Measurements from ENCODE around the gene DAPK2. TPM values are rescaled to one million over a fixed set of nuclear protein-coding genes. Genes with fewer than 3 reads are reported as not detected.

DAPK2 gene
- total and polyA plus RNA-seq, 2 of the 13 experiments (the other 11 are each of a cell fraction or from before 2014, with no cell fraction given): 0.33 to 0.63 TPM

DNA sequence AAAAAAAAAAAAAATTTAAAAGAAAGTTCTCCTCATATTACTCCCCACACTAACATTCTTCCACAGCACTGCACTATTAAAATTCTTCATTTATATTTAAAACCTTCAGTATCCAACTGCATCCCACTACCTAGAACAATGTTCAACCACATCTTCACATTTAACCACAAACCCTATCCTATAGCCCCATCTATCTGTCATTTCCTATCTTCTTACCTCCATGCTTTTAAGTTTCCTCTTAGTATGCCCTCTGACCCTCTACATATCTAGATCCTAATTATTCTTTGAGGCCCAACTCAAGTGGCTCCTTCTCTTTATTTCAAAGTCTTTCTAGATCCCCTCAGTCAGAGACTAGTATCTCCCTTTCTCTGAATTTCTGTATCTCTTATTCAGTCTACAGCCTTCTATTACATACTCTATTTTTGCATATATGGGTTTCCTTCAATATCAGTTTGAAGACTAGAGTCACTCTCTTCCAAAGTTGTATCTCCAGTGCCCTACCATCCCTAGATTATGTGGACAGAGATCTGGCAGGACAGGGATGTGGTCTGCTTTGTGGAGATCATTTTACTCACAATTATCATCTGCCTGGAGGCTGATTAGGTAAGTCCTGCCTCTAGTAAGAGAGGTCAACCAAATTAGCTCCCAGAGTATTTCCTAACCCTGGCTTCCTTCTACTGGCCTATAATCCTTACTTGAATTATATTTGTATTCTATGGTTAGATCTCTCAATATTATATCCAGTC is 46.0 kb upstream of the DAPK2 start (continued):
- TF ChIP-seq HMGXB3 (CRISPR knock-in tag; IDR thresholded peaks at IDR 0.05; ENCODE audit: borderline replicate concordance) (no peak), SALL2 (CRISPR knock-in tag; IDR thresholded peaks at IDR 0.05) (no peak), ZNF691 (CRISPR knock-in tag; IDR thresholded peaks at IDR 0.05; ENCODE audit: borderline replicate concordance, low read depth) (no peak), POLR2AphosphoS5 (IDR thresholded peaks at IDR 0.05; ENCODE audit: low read depth, low read length) (no peak), TRIM24 (CRISPR knock-in tag; IDR thresholded peaks at IDR 0.05) (no peak), ETV5 (CRISPR knock-in tag; IDR thresholded peaks at IDR 0.05; ENCODE audit: borderline replicate concordance) (no peak), CERS6 (CRISPR knock-in tag; IDR thresholded peaks at IDR 0.05) (no peak), CREB3 (CRISPR knock-in tag; IDR thresholded peaks at IDR 0.05) (no peak), ZNF567 (CRISPR knock-in tag; IDR thresholded peaks at IDR 0.05; ENCODE audit: borderline replicate concordance) (no peak), ZNF337 (CRISPR knock-in tag; IDR thresholded peaks at IDR 0.05; ENCODE audit: borderline replicate concordance, low read depth) (peak; percentile 74; the same call in 1 of the 2 replicates), NFKBIZ (CRISPR knock-in tag; IDR thresholded peaks at IDR 0.05) (no peak), GATAD2A (CRISPR knock-in tag; IDR thresholded peaks at IDR 0.05) (0 out of 2 replicates have a peak, but pooled peaks have one; percentile 13)
- TF ChIP-seq, protein P1, sequence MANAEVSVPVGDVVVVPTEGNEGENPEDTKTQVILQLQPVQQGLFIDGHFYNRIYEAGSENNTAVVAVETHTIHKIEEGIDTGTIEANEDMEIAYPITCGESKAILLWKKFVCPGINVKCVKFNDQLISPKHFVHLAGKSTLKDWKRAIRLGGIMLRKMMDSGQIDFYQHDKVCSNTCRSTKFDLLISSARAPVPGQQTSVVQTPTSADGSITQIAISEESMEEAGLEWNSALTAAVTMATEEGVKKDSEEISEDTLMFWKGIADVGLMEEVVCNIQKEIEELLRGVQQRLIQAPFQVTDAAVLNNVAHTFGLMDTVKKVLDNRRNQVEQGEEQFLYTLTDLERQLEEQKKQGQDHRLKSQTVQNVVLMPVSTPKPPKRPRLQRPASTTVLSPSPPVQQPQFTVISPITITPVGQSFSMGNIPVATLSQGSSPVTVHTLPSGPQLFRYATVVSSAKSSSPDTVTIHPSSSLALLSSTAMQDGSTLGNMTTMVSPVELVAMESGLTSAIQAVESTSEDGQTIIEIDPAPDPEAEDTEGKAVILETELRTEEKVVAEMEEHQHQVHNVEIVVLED (CRISPR knock-in tag; IDR thresholded peaks at IDR 0.05; ENCODE audit: borderline replicate concordance): peak; percentile 13; the same call in 1 of the 2 replicates
- TF ChIP-seq, protein P2, sequence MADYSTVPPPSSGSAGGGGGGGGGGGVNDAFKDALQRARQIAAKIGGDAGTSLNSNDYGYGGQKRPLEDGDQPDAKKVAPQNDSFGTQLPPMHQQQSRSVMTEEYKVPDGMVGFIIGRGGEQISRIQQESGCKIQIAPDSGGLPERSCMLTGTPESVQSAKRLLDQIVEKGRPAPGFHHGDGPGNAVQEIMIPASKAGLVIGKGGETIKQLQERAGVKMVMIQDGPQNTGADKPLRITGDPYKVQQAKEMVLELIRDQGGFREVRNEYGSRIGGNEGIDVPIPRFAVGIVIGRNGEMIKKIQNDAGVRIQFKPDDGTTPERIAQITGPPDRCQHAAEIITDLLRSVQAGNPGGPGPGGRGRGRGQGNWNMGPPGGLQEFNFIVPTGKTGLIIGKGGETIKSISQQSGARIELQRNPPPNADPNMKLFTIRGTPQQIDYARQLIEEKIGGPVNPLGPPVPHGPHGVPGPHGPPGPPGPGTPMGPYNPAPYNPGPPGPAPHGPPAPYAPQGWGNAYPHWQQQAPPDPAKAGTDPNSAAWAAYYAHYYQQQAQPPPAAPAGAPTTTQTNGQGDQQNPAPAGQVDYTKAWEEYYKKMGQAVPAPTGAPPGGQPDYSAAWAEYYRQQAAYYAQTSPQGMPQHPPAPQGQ (CRISPR knock-in tag; IDR thresholded peaks at IDR 0.05; ENCODE audit: borderline replicate concordance): no peak
- TF ChIP-seq, protein P3, sequence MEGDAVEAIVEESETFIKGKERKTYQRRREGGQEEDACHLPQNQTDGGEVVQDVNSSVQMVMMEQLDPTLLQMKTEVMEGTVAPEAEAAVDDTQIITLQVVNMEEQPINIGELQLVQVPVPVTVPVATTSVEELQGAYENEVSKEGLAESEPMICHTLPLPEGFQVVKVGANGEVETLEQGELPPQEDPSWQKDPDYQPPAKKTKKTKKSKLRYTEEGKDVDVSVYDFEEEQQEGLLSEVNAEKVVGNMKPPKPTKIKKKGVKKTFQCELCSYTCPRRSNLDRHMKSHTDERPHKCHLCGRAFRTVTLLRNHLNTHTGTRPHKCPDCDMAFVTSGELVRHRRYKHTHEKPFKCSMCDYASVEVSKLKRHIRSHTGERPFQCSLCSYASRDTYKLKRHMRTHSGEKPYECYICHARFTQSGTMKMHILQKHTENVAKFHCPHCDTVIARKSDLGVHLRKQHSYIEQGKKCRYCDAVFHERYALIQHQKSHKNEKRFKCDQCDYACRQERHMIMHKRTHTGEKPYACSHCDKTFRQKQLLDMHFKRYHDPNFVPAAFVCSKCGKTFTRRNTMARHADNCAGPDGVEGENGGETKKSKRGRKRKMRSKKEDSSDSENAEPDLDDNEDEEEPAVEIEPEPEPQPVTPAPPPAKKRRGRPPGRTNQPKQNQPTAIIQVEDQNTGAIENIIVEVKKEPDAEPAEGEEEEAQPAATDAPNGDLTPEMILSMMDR (CRISPR knock-in tag; IDR thresholded peaks at IDR 0.05): peak; percentile 67

Measured in HepG2 (cell line).